ENCODE results near the gene PPIP5K1.
"Not testable (repeated sequence)": the region's sequence is repeated elsewhere in the genome, so short reads cannot be mapped to it uniquely, and the experiment has no call there.

Gene PPIP5K1

GRCh38 chr15:43589778-43590466 is at the start of gene PPIP5K1:
PPIP5K1 (minus strand) TSS chr15:43590208; CDS start chr15:43584504, 5,704 bp downstream.
- DNase-seq (ENCODE audit: low spot score); in situ Hi-C loops (cut with MboI; ENCODE audit: low pct_unique_long_range_greater_than_20kb, low sequenced_read_pairs, unreplicated experiment): not testable (repeated sequence)

- DNase-seq (ENCODE audit: low spot score); in situ Hi-C loops (cut with MboI; ENCODE audit: low pct_unique_long_range_greater_than_20kb, low sequenced_read_pairs, unreplicated experiment): not testable (repeated sequence)
These were observed 48.6 kb upstream of the PPIP5K1 start for GRCh38 chr15:43638464-43639204.

- in situ Hi-C loops (cut with MboI; ENCODE audit: low pct_unique_long_range_greater_than_20kb, low sequenced_read_pairs, unreplicated experiment); DNase-seq (ENCODE audit: low spot score): not testable (repeated sequence)
These were observed 36.9 kb upstream of the PPIP5K1 start for GRCh38 chr15:43626937-43627336.

GRCh38 chr15:43625106-43625505 is 35.1 kb upstream of the PPIP5K1 start:
- no peak for TF ChIP-seq CTCF (IDR thresholded peaks at IDR 0.05; ENCODE audit: extremely low read depth, insufficient read depth, missing control alignments)
- in situ Hi-C loops (cut with MboI; ENCODE audit: low pct_unique_long_range_greater_than_20kb, low sequenced_read_pairs, unreplicated experiment) = no loop called here
- no peak for DNase-seq (ENCODE audit: low spot score)

GRCh38 chr15:43622068-43622799 is 32.2 kb upstream of the PPIP5K1 start:
- DNase-seq (ENCODE audit: low spot score); in situ Hi-C loops (cut with MboI; ENCODE audit: low pct_unique_long_range_greater_than_20kb, low sequenced_read_pairs, unreplicated experiment): not testable (repeated sequence)

- DNase-seq (ENCODE audit: low spot score); in situ Hi-C loops (cut with MboI; ENCODE audit: low pct_unique_long_range_greater_than_20kb, low sequenced_read_pairs, unreplicated experiment): not testable (repeated sequence)
These were observed 28.7 kb upstream of the PPIP5K1 start, which contains the start of gene STRC for GRCh38 chr15:43618700-43619099. STRC (minus strand) TSS chr15:43618800; CDS start chr15:43618722, 78 bp downstream.

- DNase-seq (ENCODE audit: low spot score); in situ Hi-C loops (cut with MboI; ENCODE audit: low pct_unique_long_range_greater_than_20kb, low sequenced_read_pairs, unreplicated experiment): not testable (repeated sequence)
These were observed 27.7 kb upstream of the PPIP5K1 start for GRCh38 chr15:43617750-43618149.

- DNase-seq (ENCODE audit: low spot score); in situ Hi-C loops (cut with MboI; ENCODE audit: low pct_unique_long_range_greater_than_20kb, low sequenced_read_pairs, unreplicated experiment): not testable (repeated sequence)
These were observed 12.2 kb upstream of the PPIP5K1 start for GRCh38 chr15:43602233-43602632.

- DNase-seq (ENCODE audit: low spot score); in situ Hi-C loops (cut with MboI; ENCODE audit: low pct_unique_long_range_greater_than_20kb, low sequenced_read_pairs, unreplicated experiment): not testable (repeated sequence)
These were observed 10.2 kb upstream of the PPIP5K1 start for GRCh38 chr15:43600200-43600599.

- in situ Hi-C loops (cut with MboI; ENCODE audit: low pct_unique_long_range_greater_than_20kb, low sequenced_read_pairs, unreplicated experiment); DNase-seq (ENCODE audit: low spot score): not testable (repeated sequence)
These were observed 9.1 kb upstream of the PPIP5K1 start for GRCh38 chr15:43599131-43599530.

GRCh38 chr15:43593328-43594190 is 3.6 kb upstream of the PPIP5K1 start, which contains the start of gene CKMT1B:
CKMT1B (plus strand) TSS chr15:43594027; CDS start chr15:43594219, 192 bp downstream.
- in situ Hi-C loops (cut with MboI; ENCODE audit: low pct_unique_long_range_greater_than_20kb, low sequenced_read_pairs, unreplicated experiment); DNase-seq (ENCODE audit: low spot score): not testable (repeated sequence)

GRCh38 chr15:43592841-43593240 is 2.8 kb upstream of the PPIP5K1 start:
- DNase-seq (ENCODE audit: low spot score); in situ Hi-C loops (cut with MboI; ENCODE audit: low pct_unique_long_range_greater_than_20kb, low sequenced_read_pairs, unreplicated experiment): not testable (repeated sequence)

GRCh38 chr15:43574607-43575006 is 15.4 kb downstream of the PPIP5K1 start:
- DNase-seq (ENCODE audit: low spot score); in situ Hi-C loops (cut with MboI; ENCODE audit: low pct_unique_long_range_greater_than_20kb, low sequenced_read_pairs, unreplicated experiment): not testable (repeated sequence)

- in situ Hi-C loops (cut with MboI; ENCODE audit: low pct_unique_long_range_greater_than_20kb, low sequenced_read_pairs, unreplicated experiment); DNase-seq (ENCODE audit: low spot score): not testable (repeated sequence)
These were observed 23.4 kb downstream of the PPIP5K1 start for GRCh38 chr15:43566615-43567014.

GRCh38 chr15:43563793-43564192 is 26.2 kb downstream of the PPIP5K1 start:
- in situ Hi-C loops (cut with MboI; ENCODE audit: low pct_unique_long_range_greater_than_20kb, low sequenced_read_pairs, unreplicated experiment); DNase-seq (ENCODE audit: low spot score): not testable (repeated sequence)

GRCh38 chr15:43562753-43563152 is 27.3 kb downstream of the PPIP5K1 start:
- DNase-seq (ENCODE audit: low spot score); in situ Hi-C loops (cut with MboI; ENCODE audit: low pct_unique_long_range_greater_than_20kb, low sequenced_read_pairs, unreplicated experiment): not testable (repeated sequence)

Measured in GM13977 (cell line).